Measurements from ENCODE around the gene ANKRD31. TPM values are rescaled to one million over a fixed set of nuclear protein-coding genes. Genes with fewer than 3 reads are reported as not detected.
"Not testable (repeated sequence)": the region's sequence is repeated elsewhere in the genome, so short reads cannot be mapped to it uniquely, and the experiment has no call there.

The ANKRD31 gene
- total RNA-seq, 2 experiments from 2014 or later, result 0.13 TPM; not detected in 1

GRCh38 chr5:75234251-75234650, 2.4 kb downstream of the ANKRD31 start:
- CTCF ChIA-PET (ENCODE audit: unreplicated experiment), result no interaction called here
- H3K9me3 ChIP-seq (ENCODE audit: low read length), result no peaks in the 10 kb centered on the region
- BruUV-seq (replicated peaks), result no TSS peak
- TF ChIP-seq EZH2phosphoT487 (IDR thresholded peaks at IDR 0.05; ENCODE audit: borderline replicate concordance, low read depth, low read length), result no peak
- no peak for TF ChIP-seq CTCF (conservative IDR thresholded peaks at IDR 0.05; ENCODE audit: low read length)
- peaks cover 5% of the 10 kb centered on the region for H3K4me1 ChIP-seq (ENCODE audit: insufficient read depth, low read length, poor library complexity, severe bottlenecking)
- no peak overlapping the region for H3K27ac ChIP-seq (ENCODE audit: low read depth, low read length, poor library complexity, severe bottlenecking)
- H3K79me2 ChIP-seq (ENCODE audit: insufficient read depth, low read depth, low read length), result no peaks in the 10 kb centered on the region
- no peak overlapping the region for H3K4me2 ChIP-seq (ENCODE audit: low read length)
- no peaks in the 10 kb centered on the region for H3K9me2 ChIP-seq (ENCODE audit: insufficient read depth, low read length)
- no peaks in the 10 kb centered on the region for H4K20me1 ChIP-seq (ENCODE audit: insufficient read depth, low read length)
- POLR2A ChIA-PET, result no interaction called here
- H3K4me3 ChIP-seq (ENCODE audit: low read depth, low read length, poor library complexity, severe bottlenecking), result no peak overlapping the region
- intact Hi-C loops (cut with micrococcal nuclease; ENCODE audit: unreplicated experiment), result no loop called here
- no peak for DNase-seq (ENCODE audit: low spot score)
- no peak overlapping the region for H2AFZ ChIP-seq (ENCODE audit: low read length)
- H3K36me3 ChIP-seq (ENCODE audit: insufficient read depth, low read length), result no peaks in the 10 kb centered on the region

- H3K36me3 ChIP-seq (ENCODE audit: insufficient read depth, low read length), result no peaks in the 10 kb centered on the region
- BruUV-seq (replicated peaks), result no TSS peak
- no peaks in the 10 kb centered on the region for H3K9me3 ChIP-seq (ENCODE audit: low read length)
- H3K4me2 ChIP-seq (ENCODE audit: low read length), result no peak overlapping the region
- H3K27ac ChIP-seq (ENCODE audit: low read depth, low read length, poor library complexity, severe bottlenecking), result no peak overlapping the region
- ChIA-PET POLR2A (no interaction called here), CTCF (ENCODE audit: unreplicated experiment) (no interaction called here)
- intact Hi-C loops (cut with micrococcal nuclease; ENCODE audit: unreplicated experiment), result no loop called here
- no peaks in the 10 kb centered on the region for H3K79me2 ChIP-seq (ENCODE audit: insufficient read depth, low read depth, low read length)
- no peaks in the 10 kb centered on the region for H4K20me1 ChIP-seq (ENCODE audit: insufficient read depth, low read length)
- no peaks in the 10 kb centered on the region for H3K9me2 ChIP-seq (ENCODE audit: insufficient read depth, low read length)
- TF ChIP-seq EZH2phosphoT487 (IDR thresholded peaks at IDR 0.05; ENCODE audit: borderline replicate concordance, low read depth, low read length) (no peak), CTCF (conservative IDR thresholded peaks at IDR 0.05; ENCODE audit: low read length) (no peak)
- H3K4me1 ChIP-seq (ENCODE audit: insufficient read depth, low read length, poor library complexity, severe bottlenecking), result no peaks in the 10 kb centered on the region
- no peak overlapping the region for H3K4me3 ChIP-seq (ENCODE audit: low read depth, low read length, poor library complexity, severe bottlenecking)
- H2AFZ ChIP-seq (ENCODE audit: low read length), result no peak overlapping the region
- no peak for DNase-seq (ENCODE audit: low spot score)
Measured at GRCh38 chr5:75226916-75227315, 9.8 kb downstream of the ANKRD31 start.

GRCh38 chr5:75225506-75225905, 11.2 kb downstream of the ANKRD31 start:
- no TSS peak for BruUV-seq (replicated peaks)
- no peak overlapping the region for H3K4me2 ChIP-seq (ENCODE audit: low read length)
- H4K20me1 ChIP-seq (ENCODE audit: insufficient read depth, low read length), result no peaks in the 10 kb centered on the region
- POLR2A ChIA-PET, result interaction anchor here (0.8 kb wide), 1 partner anchor 11 kb away, joined by 6 read pairs; no protein-coding TSS in a partner anchor
- H3K79me2 ChIP-seq (ENCODE audit: insufficient read depth, low read depth, low read length), result no peaks in the 10 kb centered on the region
- H3K27ac ChIP-seq (ENCODE audit: low read depth, low read length, poor library complexity, severe bottlenecking), result no peak overlapping the region
- H3K9me3 ChIP-seq (ENCODE audit: low read length), result no peaks in the 10 kb centered on the region
- H3K9me2 ChIP-seq (ENCODE audit: insufficient read depth, low read length), result no peaks in the 10 kb centered on the region
- no peak overlapping the region for H3K4me3 ChIP-seq (ENCODE audit: low read depth, low read length, poor library complexity, severe bottlenecking)
- intact Hi-C loops (cut with micrococcal nuclease; ENCODE audit: unreplicated experiment), result no loop called here
- TF ChIP-seq CTCF (conservative IDR thresholded peaks at IDR 0.05; ENCODE audit: low read length) (no peak), EZH2phosphoT487 (IDR thresholded peaks at IDR 0.05; ENCODE audit: borderline replicate concordance, low read depth, low read length) (no peak)
- DNase-seq (ENCODE audit: low spot score), result no peak
- no peaks in the 10 kb centered on the region for H3K36me3 ChIP-seq (ENCODE audit: insufficient read depth, low read length)
- H2AFZ ChIP-seq (ENCODE audit: low read length), result no peak overlapping the region
- CTCF ChIA-PET (ENCODE audit: unreplicated experiment), result no interaction called here
- no peaks in the 10 kb centered on the region for H3K4me1 ChIP-seq (ENCODE audit: insufficient read depth, low read length, poor library complexity, severe bottlenecking)

- BruUV-seq (replicated peaks); H3K9me2 ChIP-seq (ENCODE audit: insufficient read depth, low read length); H3K9me3 ChIP-seq (ENCODE audit: low read length); H4K20me1 ChIP-seq (ENCODE audit: insufficient read depth, low read length); H3K36me3 ChIP-seq (ENCODE audit: insufficient read depth, low read length); H3K4me1 ChIP-seq (ENCODE audit: insufficient read depth, low read length, poor library complexity, severe bottlenecking); CTCF ChIA-PET (ENCODE audit: unreplicated experiment); DNase-seq (ENCODE audit: low spot score); H3K4me2 ChIP-seq (ENCODE audit: low read length); H3K27ac ChIP-seq (ENCODE audit: low read depth, low read length, poor library complexity, severe bottlenecking); H3K79me2 ChIP-seq (ENCODE audit: insufficient read depth, low read depth, low read length); H2AFZ ChIP-seq (ENCODE audit: low read length); intact Hi-C loops (cut with micrococcal nuclease; ENCODE audit: unreplicated experiment); H3K4me3 ChIP-seq (ENCODE audit: low read depth, low read length, poor library complexity, severe bottlenecking): not testable (repeated sequence)
- POLR2A ChIA-PET, result interaction anchor here (0.6 kb wide), 3 partner anchors 16 to 616 kb away, joined by 3 to 4 read pairs (median 3); no protein-coding TSS in a partner anchor
Measured at GRCh38 chr5:75220787-75221186, 15.9 kb downstream of the ANKRD31 start.
